Umbilical cord (tissue), 2 donors: ENCODE measurements around the gene RIOX2. TPM values are rescaled to one million over a fixed set of nuclear protein-coding genes. Genes with fewer than 3 reads are reported as not detected.

Experiments
- DNase-seq: peaks from one replicate; pipeline ENCODE4 v3.0.0-alpha.2; 2015; ENCODE audit warnings: low spot score
- total RNA-seq: library from RNA; depleted of rRNA; stranded (reverse); fragments of >200 nt; gene quantifications from one replicate; pipeline ENCODE4 v1.2.3, GENCODE V29; 2014; ENCODE audit warnings: low replicate concordance; ENCODE audit not compliant: insufficient read depth

Gene RIOX2
- total RNA-seq, 1 donor from 2014 or later, result 38.5 TPM

DNA sequence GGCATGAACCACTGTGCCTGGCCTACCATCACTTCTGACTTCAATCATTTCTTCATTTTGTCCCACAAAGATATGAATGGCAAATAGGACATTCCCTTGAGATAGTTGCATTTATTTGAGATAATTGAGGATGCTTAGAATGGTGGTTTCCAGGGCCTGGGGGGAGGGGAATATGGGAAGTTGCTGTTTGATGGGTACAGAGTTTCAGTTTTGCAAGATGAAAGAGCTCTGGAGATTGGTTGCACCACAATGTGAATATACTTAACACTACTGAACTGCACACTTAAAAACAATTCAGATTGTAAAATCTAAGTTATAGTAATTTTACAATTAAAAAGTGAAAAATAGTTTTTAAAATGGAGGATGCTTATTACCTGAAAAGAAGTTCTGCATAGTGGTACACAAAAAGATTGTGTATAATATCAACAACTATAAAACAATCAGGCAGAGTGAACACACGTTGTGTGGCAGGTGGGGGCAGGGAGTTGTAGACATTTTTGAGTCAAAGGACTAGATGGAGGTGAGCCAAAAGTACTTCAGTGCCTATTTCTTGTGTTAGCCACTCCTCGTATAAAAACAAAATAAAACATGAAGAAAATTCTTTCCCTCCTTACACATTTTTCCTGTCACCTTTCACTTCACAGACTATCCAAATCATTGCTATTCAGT is 18.5 kb upstream of the RIOX2 start:
- DNase-seq, result no peak

DNA sequence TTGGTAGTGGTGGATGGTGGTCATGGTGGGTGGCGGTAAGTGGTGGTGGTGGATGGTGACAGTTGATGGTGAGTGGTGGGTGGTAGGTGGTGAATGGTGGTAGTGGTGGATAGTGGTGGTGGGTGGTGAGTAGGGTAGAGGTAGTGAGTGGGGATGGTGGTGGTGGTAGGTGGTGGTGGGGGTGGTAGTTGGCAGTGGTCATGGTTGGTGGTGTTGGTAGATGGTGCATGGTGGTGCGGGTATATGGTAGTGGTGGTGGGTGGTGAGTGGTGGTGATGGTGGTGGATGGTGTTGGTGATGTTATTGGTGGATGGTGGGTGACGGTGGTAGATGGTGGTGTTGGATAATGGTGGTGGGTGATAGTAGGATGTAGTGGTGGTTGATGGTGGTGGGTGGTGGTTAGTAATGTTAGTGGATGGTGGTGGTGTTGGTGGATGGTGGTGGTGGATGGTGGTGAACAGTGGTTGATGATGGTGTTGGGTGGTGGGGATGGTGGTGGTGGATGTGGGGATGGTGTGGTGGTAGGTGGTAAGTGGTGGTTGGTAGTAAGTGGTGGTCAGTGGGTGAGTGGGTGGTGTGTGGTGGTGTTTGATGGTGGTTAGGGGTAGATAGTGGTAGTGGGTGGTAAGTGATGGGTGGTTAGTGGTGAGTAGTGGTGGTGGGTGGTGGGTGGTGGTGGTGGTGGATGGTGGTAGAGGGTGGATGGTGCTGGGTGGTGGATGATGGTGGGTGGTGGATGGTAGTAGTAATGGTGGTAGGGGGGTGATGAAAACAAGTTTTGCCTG is 16.7 kb upstream of the RIOX2 start:
- DNase-seq, result no peak

GRCh38 chr3:97987306-97987705 is 15.1 kb upstream of the RIOX2 start:
- no peak for DNase-seq

GRCh38 chr3:97983933-97984491 is 11.8 kb upstream of the RIOX2 start:
- DNase-seq, result peak; percentile 33

GRCh38 chr3:97981886-97982285 is 9.7 kb upstream of the RIOX2 start:
- peak; percentile 35 for DNase-seq

GRCh38 chr3:97979610-97980009 is 7.4 kb upstream of the RIOX2 start:
- DNase-seq, result no peak

DNA sequence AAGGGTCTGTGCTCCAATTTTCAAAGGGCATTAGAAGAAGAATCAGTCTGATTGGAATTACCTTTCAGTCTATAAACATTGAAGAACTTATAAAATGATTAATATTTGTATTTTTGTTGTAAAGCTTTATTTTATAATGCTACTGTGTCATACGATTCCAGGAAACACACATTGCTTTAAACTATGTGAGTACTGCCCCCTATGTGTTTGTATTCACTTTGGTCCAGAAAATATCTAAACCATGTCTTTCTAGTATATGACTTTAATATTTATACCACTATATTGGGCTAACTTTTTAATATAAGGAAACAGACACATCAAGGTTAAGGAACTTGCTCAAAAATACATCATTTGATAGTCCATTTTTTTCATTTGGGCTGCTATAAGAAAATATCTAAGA is 3.2 kb upstream of the RIOX2 start:
- DNase-seq, result no peak

GRCh38 chr3:97974996-97975395 is 2.8 kb upstream of the RIOX2 start:
- no peak for DNase-seq

GRCh38 chr3:97972976-97973375 is 745 bp upstream of the RIOX2 start:
- DNase-seq, result no peak

GRCh38 chr3:97970956-97971620 is 1.1 kb downstream of the RIOX2 start:
- DNase-seq, result peak; percentile 29

- DNase-seq, result no peak
Measured at GRCh38 chr3:97970156-97970555, 2.1 kb downstream of the RIOX2 start.

- DNase-seq, result no peak
Measured at GRCh38 chr3:97969541-97969940, 2.7 kb downstream of the RIOX2 start.

- DNase-seq, result no peak
Measured at GRCh38 chr3:97968376-97968775, 3.9 kb downstream of the RIOX2 start.

DNA sequence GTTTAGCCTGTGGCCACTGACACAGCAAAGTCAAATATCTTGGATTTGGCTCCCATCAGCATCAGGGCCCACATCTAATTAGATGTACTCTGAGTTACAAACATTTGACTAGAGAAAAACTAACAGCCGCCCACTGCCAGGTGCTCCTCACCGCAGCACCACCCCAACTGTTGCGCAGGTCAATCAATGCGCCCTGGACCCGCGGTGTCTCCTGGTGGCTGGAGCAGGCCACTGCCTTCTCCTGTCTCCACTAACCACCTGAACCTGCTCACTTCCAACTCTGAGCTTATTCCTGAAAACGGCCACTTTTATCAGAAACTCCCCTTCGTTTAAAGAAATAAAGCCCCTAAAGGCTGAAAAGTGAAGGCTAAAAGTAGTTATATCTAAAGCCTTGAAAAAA is 4.3 kb downstream of the RIOX2 start:
- no peak for DNase-seq

DNA sequence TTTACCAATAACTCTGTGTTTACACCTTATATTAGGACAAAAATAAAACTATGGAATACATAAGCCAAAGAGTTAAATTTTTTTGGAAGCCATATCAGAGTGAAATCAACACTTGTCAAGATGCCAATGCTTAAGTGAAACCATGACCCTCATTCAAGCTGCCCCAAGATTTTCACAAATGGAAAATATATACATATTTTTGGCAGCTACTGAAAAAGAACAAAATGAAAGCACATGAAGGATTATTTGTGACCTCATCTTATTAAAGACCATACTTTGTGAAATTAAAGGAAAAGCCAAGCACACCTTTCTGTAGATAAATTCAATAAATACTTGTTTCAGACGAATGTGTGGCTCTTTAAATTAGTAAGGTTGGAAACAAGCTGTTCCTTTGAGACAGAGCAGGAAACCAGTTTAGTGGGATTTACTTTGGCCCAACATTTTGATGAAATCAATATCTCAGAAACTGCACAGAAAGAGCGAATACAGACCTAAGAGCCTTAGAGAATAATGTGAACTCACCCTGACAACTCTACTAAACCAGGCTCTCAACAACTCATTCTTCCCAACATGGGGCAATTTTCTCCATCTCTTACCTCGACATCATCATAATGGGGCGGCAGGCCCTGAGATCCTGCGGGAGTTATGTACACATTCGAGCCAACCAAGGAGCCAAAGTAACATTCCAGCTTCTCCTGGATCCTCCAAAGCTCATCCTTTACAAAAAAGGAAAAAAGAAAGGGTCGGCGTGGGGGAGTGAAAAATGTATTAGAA is 11.1 kb downstream of the RIOX2 start:
- peak; percentile 54 for DNase-seq

DNA sequence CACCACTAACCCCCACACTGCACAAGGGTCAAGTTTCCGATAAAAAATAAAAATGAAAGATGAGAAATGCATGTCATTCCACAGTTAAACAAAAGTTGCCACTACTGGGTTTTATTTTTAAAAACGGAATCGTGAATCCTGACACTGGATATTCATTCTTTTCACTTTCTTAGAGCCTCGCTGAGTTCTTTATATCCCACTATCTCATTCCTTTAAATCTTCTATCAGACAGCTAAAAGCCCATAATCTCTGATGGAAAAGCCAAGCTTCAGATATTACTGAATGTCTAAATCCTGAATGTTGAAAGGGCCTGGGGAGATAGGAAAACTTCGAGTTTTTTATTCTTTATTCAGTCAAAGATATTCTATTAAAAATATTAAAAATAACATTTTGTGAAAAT is 11.7 kb downstream of the RIOX2 start:
- peak; percentile 91 for DNase-seq

DNA sequence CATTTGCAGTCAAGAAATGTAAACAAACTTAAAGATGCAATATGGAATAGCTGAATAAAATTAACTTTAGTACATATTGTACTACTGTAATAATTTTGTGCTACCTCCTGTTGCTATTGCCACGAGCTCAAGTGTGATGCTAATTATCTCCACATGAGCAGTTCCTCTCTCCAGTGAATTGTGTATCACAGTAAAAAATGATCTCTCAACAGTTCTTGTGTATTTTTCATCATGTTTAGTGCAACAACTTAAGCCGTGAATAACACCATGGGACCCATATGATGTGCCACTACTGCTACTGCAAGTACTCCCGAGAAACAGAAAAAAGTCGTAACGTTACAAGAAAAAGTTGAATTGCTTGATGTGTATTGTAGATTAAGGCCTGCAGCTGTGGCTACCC is 12.4 kb downstream of the RIOX2 start:
- no peak for DNase-seq

DNA sequence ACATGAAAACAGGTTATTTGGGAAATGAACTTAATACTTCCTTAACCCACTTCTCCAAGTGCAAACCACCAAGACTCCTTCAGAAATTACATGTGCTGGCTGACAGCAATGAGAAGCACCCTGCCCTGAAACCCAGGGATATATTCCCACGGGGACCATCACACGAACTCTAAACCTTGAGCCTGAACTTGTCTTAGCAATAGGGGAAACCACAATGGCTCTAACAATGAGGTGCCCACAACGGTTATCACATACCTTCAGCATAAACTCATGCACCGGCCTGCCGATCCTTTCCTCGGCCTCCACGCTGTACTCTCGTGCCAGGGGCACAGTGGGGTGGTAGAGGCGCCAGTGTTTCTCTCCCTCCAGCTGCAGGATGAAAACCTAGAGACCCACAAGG is 13.4 kb downstream of the RIOX2 start:
- no peak for DNase-seq

GRCh38 chr3:97958396-97958795 is 13.8 kb downstream of the RIOX2 start:
- DNase-seq, result no peak

GRCh38 chr3:97957617-97958311 is 14.5 kb downstream of the RIOX2 start:
- DNase-seq, result no peak

- no peak for DNase-seq
Measured at GRCh38 chr3:97956051-97956450, 16.2 kb downstream of the RIOX2 start.
